Nucleus accumbens (tissue), 56 donors: Measurements from ENCODE around the gene MS4A6E.
"Not testable (repeated sequence)": the region's sequence is repeated elsewhere in the genome, so short reads cannot be mapped to it uniquely, and the experiment has no call there.

Source experiments
- DNase-seq, 56 donors: peaks; one replicate each; lab custom pipeline; 2025; lab: John Stamatoyannopoulos, UW

Gene MS4A6E, protein sequence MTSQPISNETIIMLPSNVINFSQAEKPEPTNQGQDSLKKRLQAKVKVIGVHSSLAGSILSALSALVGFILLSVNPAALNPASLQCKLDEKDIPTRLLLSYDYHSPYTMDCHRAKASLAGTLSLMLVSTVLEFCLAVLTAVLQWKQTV

DNA sequence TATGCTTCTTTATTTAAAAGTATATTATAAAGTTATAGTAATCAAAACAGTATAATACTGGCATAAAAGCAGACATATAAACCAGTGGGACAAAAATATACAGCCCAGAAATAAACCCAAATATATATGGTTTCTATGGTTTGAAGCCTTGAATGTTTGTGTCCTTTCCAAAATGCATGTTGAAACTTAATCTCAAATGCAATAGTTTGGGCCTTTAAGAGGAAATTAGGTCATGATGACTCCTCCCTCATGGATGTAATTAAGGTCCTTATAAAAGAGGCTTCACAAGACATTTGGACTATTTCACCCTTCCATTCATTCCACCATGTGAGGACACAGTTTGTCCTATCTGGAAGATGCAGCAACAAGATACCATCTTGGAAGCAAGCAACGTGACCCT is at the start of gene MS4A6E:
Gene MS4A6E (plus strand): TSS at position 301 of the 400 bp plus-strand sequence. CDS start 7,641 bp downstream, outside the sequence.
- no peak for DNase-seq

- peak in 8 of 56 donors; percentile 1 to 22 (median 3) for DNase-seq
Observed at GRCh38 chr11:60280412-60280811, 46.6 kb upstream of the MS4A6E start, which contains the start of gene MS4A4A. Gene MS4A4A, plus strand, starts transcription at chr11:60280666. Its CDS starts 10 bp downstream, at chr11:60280676.

- DNase-seq: no peak
Observed at GRCh38 chr11:60281485-60281884, 45.6 kb upstream of the MS4A6E start.

GRCh38 chr11:60282286-60282685 is 44.8 kb upstream of the MS4A6E start:
- DNase-seq: no peak

DNA sequence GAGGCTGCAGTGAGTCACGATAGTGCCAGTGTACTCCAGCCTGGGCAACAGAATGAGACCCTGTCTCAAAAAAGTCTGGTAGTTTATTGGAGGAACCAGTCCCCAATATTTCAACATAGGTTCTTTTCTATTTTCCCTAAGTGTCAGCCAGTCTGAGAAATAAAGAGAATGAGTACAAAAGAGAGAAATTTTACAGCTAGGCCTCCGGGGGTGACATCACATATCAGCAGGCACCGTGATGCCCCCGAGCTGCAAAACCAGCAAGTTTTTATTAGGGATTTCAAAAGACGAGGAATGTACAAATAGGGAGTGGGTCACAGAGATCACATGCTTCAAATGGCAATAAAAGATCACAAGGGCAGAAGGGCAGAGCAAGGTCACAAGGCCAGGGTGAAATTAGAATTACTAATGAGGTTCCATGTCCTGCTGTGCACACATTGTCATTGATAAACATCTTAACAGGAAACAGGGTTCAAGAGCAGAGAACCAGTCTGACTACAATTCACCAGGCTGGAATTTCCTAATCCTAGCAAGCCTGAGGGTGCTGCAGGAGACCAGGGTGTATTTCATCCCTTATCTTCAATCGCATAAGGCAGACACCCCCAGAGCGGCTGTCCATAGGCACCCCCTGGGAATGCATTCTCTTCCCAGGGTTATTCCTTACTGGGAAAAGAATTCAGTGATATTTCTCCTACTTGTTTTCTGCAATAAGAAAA is 41.5 kb upstream of the MS4A6E start:
- not testable (repeated sequence) for DNase-seq

GRCh38 chr11:60288531-60288930 is 38.5 kb upstream of the MS4A6E start:
- no peak for DNase-seq

DNA sequence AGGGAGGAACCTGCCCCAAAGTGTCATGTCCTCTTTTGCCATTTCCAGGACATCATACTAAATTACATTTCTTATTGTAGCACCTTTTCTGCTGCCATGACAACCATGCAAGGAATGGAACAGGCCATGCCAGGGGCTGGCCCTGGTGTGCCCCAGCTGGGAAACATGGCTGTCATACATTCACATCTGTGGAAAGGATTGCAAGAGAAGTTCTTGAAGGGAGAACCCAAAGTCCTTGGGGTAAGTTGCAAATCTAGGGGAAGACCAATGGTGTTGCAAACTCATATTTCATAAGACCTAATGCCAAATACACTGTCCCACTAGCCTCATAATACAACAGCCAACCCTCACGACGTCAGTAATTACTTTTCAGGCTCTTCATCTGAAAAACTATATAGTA is 34.9 kb upstream of the MS4A6E start:
- no peak for DNase-seq

GRCh38 chr11:60301178-60301577 is 25.9 kb upstream of the MS4A6E start:
- no peak for DNase-seq

GRCh38 chr11:60301884-60302283 is 25.2 kb upstream of the MS4A6E start:
- not testable (repeated sequence) for DNase-seq

DNA sequence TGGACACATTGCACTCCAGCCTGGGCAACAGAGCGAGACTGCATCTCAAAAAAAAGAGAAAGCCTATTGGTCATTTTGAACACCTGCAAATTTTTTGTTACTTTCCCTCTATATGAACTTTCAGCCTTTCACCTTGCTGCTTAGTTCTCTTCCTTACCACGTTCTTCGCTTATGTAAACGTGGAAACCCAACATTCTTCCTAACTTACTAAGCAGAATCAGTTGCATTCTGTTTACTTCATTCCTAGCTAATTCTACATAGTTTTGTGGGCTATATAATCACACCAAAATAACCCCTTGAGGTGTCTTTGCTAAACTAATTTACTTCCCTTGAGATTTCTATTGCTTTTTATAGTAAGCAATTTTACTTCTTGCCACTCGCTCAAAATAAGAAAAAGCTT is 23.4 kb upstream of the MS4A6E start:
- no peak for DNase-seq

DNA sequence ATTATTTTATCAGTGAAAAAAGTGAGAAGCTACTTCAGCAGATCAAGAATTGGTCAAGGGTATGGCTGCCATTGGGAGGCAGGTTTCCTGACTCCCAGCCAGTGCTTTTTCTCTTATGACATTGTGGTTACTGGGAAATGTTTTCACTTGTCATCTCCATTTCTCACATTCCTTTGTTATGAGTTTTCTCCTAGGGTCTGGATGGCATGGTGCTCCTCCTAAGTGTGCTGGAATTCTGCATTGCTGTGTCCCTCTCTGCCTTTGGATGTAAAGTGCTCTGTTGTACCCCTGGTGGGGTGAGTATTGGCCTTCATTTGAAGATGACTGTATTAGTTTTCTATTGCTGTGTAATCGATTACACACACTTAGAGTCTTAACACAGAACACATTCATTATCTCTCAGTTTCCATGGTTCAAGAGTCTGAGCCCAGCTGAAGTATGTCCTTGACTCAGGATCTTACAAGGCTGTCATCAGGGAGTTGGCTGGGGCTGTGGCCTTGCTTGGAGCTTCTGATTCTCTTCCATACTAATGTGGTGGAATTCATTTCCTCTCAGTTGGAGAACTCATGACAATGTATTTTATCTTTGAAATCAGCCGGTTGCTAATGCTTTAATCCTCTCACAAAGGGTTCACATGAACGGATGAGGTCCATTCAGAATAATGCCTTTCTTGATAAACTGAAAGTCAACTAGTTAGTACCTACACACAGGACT is 21.0 kb upstream of the MS4A6E start:
- no peak for DNase-seq

DNA sequence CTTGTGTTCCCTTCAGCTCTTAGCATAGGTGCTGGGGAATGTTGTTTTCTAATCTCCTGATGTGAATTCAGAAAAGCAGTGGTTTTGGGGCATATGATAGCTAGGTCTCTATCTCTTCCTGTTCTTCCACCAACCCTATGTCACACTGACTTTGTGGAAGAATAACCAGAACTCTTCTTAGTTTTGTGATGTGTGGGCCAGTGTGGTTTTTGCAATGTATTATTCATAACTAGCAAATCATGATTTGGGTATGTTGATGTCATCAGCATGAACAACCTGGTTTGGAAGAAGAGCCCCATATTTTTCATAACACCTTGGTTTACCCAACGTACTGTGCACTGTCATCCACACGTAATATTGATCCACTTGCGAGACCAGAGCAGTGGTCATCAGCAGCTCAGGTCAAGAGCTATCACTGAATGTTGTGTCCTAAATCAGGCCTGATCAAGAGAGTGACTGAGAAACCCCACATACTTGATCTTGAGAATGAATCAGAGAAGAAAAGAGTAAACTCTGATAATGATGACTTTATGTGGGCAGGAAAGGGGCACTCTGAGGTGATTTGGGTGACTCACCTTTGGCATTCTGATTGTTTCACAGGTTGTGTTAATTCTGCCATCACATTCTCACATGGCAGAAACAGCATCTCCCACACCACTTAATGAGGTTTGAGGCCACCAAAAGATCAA is 19.4 kb upstream of the MS4A6E start:
- DNase-seq: no peak

DNA sequence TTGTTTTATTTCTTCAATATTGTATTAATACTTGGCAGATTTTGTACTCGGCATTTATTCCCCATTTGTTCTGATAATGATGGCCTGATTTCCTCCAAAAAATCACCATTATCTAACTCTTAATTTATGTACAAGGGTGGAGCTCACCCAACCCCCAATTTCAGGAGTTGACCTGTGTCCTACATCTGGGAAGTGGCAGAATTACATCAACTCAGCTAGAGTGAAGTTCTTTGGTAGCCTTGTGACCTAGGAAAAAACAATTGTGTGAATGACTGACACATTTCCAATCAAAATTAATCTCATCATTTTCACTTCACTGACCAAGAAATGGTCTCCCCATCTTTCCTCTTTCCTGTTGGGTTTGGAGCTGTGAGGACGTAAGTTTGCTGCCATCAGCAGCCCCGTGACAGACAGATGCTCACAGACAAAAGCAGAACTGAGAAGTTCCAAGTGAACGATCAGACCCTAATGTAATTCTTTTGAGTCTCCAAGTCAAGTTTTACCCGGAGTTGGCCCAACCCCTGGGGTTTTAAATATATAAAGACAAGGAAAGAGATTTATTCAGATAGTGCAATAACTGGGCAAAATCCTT is 16.6 kb upstream of the MS4A6E start:
- peak in 17 of 56 donors; percentile 0 to 33 (median 3) for DNase-seq

GRCh38 chr11:60314635-60315321 is 12.3 kb upstream of the MS4A6E start:
- DNase-seq: no peak

DNA sequence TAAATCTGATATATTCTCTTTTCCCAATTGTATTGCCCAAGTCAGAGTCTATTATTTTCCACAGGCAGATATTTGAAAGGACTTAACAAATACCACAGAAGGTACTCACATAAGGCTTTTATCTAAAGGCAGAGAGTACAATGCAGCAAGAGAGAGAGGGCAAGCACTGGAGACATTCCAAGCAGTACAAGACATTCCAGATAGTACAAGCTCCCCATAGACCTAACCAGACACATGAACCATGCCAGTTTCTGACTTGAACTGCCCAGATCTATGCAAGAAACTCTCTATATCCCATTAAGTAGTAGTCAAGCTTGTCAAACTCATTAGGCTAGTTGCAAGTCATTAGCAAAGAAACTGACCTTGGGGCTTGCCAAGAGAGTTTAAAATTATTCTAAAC is 11.2 kb upstream of the MS4A6E start:
- no peak for DNase-seq

DNA sequence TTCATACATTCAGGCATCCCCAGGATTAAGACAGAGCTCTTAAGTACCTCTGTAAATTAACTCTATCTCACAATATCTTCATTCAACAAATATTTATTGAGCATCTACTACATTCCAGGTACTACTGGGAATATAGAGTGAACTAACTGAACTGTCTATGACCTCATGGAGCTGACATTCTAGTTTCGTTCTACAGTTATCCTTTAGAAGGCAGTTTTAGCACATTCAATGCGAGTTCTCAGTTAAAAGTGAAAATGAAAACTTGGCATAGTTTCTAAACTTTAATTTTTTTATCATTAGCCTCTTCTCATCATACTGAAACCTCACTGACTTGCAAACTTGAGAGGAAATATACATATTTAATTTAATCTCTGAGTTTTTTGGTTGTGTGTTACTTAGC is 10.7 kb upstream of the MS4A6E start:
- no peak for DNase-seq

- no peak for DNase-seq
Observed at GRCh38 chr11:60318726-60319125, 8.3 kb upstream of the MS4A6E start.

DNA sequence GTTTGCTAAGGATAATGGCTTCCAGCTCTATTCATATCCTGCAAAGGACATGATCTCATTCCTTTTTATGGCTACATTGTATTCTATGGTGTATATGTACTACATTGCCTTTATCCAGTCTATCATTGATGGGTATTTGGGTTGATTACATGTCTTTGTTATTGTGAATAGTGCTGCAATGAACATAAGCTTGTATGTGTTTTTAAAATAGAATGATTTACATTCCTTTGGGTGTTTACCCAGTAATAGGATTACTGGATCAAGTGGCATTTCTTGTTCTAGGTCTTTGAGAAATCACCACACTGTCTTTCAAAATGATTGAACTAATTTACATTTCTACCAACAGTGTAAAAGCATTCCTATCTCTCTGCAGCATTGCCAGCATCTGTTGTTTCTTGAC is 6.0 kb upstream of the MS4A6E start:
- DNase-seq: no peak

- no peak for DNase-seq
Observed at GRCh38 chr11:60328460-60328859, 1.4 kb downstream of the MS4A6E start.

DNA sequence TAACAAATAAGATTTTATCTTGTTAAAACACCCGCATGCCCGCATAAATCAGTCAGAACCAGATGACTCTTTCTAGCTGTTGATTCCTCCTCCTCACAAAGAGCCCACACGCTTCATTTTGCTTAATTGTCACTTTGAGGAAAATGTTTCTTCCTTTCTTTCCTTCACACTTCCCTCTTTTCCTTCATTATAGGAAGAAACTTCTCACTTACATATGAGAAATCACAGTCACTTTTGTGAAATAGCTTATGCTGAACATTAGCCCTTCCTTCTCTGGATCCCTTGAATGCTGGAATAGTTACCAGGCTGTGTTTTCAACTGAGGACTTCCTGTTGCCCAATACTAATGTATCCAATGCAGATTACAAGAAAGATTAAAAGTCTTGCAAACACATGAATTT is 5.8 kb downstream of the MS4A6E start:
- DNase-seq: no peak
